Keratinocyte (primary cell): ENCODE measurements around the gene TENM4. TPM values are rescaled to one million over a fixed set of nuclear protein-coding genes. Genes with fewer than 3 reads are reported as not detected.

Experiments used
- DNase-seq: peaks from one replicate; pipeline ENCODE4 v3.0.0-alpha.2; 2011; ENCODE audit warnings: low read depth, missing footprints, low spot score
- FAIRE-seq: peaks from 2 replicates; lab custom pipeline; 2011; peaks lifted over from hg19 to GRCh38; lab: Jason Lieb, UNC
- H2AFZ ChIP-seq: 2 replicates; pipeline ENCODE4 v1.6.0; 2012; ENCODE audit warnings: low read length, control low read depth, inconsistent platforms; ENCODE audit not compliant: control insufficient read depth
- H3K27ac ChIP-seq: 2 replicates; pipeline ENCODE4 v1.5.1; 2011; ENCODE audit warnings: low read length; ENCODE audit not compliant: control insufficient read depth, insufficient read depth
- H3K27me3 ChIP-seq: 3 replicates; pipeline ENCODE4 v1.6.0; 2011; ENCODE audit warnings: low read length; ENCODE audit not compliant: control insufficient read depth, insufficient read depth; ENCODE audit errors: extremely low read depth
- H3K36me3 ChIP-seq, 2 experiments: 2 replicates in 1 of 2; 3 replicates in 1 of 2; pipeline ENCODE4 v1.5.1; 2011; ENCODE audit warnings: low read length in 2 of 2, mild to moderate bottlenecking in 1 of 2; ENCODE audit not compliant: control insufficient read depth in 2 of 2, insufficient read depth in 2 of 2; ENCODE audit errors: extremely low read depth in 1 of 2
- H3K4me1 ChIP-seq: 3 replicates; pipeline ENCODE4 v1.5.1; 2011; ENCODE audit warnings: low read length; ENCODE audit not compliant: control insufficient read depth, insufficient read depth; ENCODE audit errors: extremely low read depth
- H3K4me2 ChIP-seq: 3 replicates; pipeline ENCODE4 v1.6.0; 2011; ENCODE audit warnings: low read depth, low read length; ENCODE audit not compliant: control insufficient read depth, insufficient read depth; ENCODE audit errors: extremely low read depth
- H3K4me3 ChIP-seq, 3 experiments: fragments of 200-600 bp in 1 of 3; sonication (generic) in 1 of 3; 2 replicates in 2 of 3; 3 replicates in 1 of 3; pipeline ENCODE4 v1.5.1; 2011 to 2016; ENCODE audit warnings: low read length in 3 of 3, mild to moderate bottlenecking in 3 of 3, control low read depth in 2 of 3, inconsistent platforms in 1 of 3, low read depth in 1 of 3, mixed read lengths in 1 of 3, mixed run types in 1 of 3, moderate library complexity in 1 of 3; ENCODE audit not compliant: control insufficient read depth in 2 of 3, insufficient read depth in 2 of 3; ENCODE audit errors: extremely low read depth in 1 of 3
- H3K79me2 ChIP-seq: 2 replicates; pipeline ENCODE4 v1.6.0; 2012; ENCODE audit warnings: low read length; ENCODE audit not compliant: control insufficient read depth, insufficient read depth
- H3K9ac ChIP-seq: 3 replicates; pipeline ENCODE4 v1.6.0; 2011; ENCODE audit warnings: low read length; ENCODE audit not compliant: control insufficient read depth, insufficient read depth; ENCODE audit errors: extremely low read depth
- H3K9me1 ChIP-seq: 3 replicates; pipeline ENCODE4 v1.6.0; 2011; ENCODE audit warnings: low read length; ENCODE audit not compliant: control insufficient read depth, insufficient read depth; ENCODE audit errors: extremely low read depth
- H3K9me3 ChIP-seq: 2 replicates; pipeline ENCODE4 v1.5.1; 2012; ENCODE audit warnings: low read depth, low read length; ENCODE audit not compliant: control insufficient read depth
- H4K20me1 ChIP-seq: 3 replicates; pipeline ENCODE4 v1.6.0; 2011; ENCODE audit warnings: low read length; ENCODE audit not compliant: control insufficient read depth, insufficient read depth; ENCODE audit errors: extremely low read depth
- CTCF ChIP-seq, 3 experiments: IDR thresholded peaks in 1 of 3; conservative IDR thresholded peaks in 1 of 3; optimal IDR thresholded peaks in 1 of 3; 2 replicates in 2 of 3; 3 replicates in 1 of 3; pipeline versions ENCODE3 to v1.5.1; 2011; ENCODE audit warnings: low read length in 3 of 3, mild to moderate bottlenecking in 3 of 3, moderate library complexity in 2 of 3, control low read depth in 1 of 3, inconsistent platforms in 1 of 3; ENCODE audit not compliant: insufficient read depth in 2 of 3; ENCODE audit errors: extremely low read depth in 1 of 3
- EZH2 ChIP-seq: IDR thresholded peaks from one replicate; pipeline ENCODE4 v1.6.1; 2012; ENCODE audit warnings: inconsistent platforms, mild to moderate bottlenecking, low read length, moderate library complexity
- dilution Hi-C: fragments of 300-500 bp; cut with MboI; formaldehyde crosslinking; loops from one replicate; pipeline ENCODE4 v1.7.0; 2020; ENCODE audit warnings: low sequenced_read_pairs; ENCODE audit not compliant: extremely low pct_ligation_motif_present
- polyA plus RNA-seq, 5 experiments: library from polyadenylated mRNA; depleted of rRNA in 3 of 5; stranded (reverse) in 3 of 5; stranded (forward) in 1 of 5; unstranded in 1 of 5; fragments of >200 nt; gene quantifications; 1 replicate in 1 of 5; 2 replicates in 3 of 5; 3 replicates in 1 of 5; pipeline versions ENCODE4 v1.2.1 to v1.2.3, GENCODE V29; 2011 to 2012; ENCODE audit warnings: missing spikeins in 2 of 5, low read depth in 1 of 5, low replicate concordance in 1 of 5

Gene TENM4
- polyA plus RNA-seq, 1 donor (not counting 4 experiments of a cell fraction or from before 2014, with no cell fraction given), result 3.5 TPM

- DNase-seq (no peak), FAIRE-seq (no peak)
- Histone ChIP-seq H3K9me1 (no peaks in the 10 kb centered on the region), H3K4me1 (peaks cover 26% of the 10 kb centered on the region), H3K9me3 (no peaks in the 10 kb centered on the region), H3K27ac (no peak overlapping the region), H2AFZ (no peak overlapping the region), H3K27me3 (no peaks in the 10 kb centered on the region), H3K4me3 (no peak overlapping the region), H4K20me1 (no peaks in the 10 kb centered on the region), H3K36me3 (no peaks in the 10 kb centered on the region), H3K79me2 (no peaks in the 10 kb centered on the region), H3K9ac (no peak overlapping the region), H3K4me2 (no peak overlapping the region)
- dilution Hi-C loops, result no loop called here
- TF ChIP-seq CTCF (optimal IDR thresholded peaks at IDR 0.05 in 1 of 3, IDR thresholded peaks at IDR 0.05 in 1 of 3, conservative IDR thresholded peaks at IDR 0.05 in 1 of 3; ENCODE audit: extremely low read depth in 1 of 3, insufficient read depth in 2 of 3, low read length in 3 of 3), result peak in 1 of 3 experiments; percentile 32
- TF ChIP-seq EZH2, result no peak
Observed at GRCh38 chr11:79159657-79160450, 281.0 kb downstream of the TENM4 start.

GRCh38 chr11:79157738-79158137, 283.1 kb downstream of the TENM4 start:
- H4K20me1 ChIP-seq, result no peaks in the 10 kb centered on the region
- no peaks in the 10 kb centered on the region for H3K9me3 ChIP-seq
- H3K4me1 ChIP-seq, result peaks cover 26% of the 10 kb centered on the region
- no peaks in the 10 kb centered on the region for H3K9me1 ChIP-seq
- no peak for DNase-seq
- no peak overlapping the region for H3K9ac ChIP-seq
- no peak overlapping the region for H3K27ac ChIP-seq
- no peaks in the 10 kb centered on the region for H3K27me3 ChIP-seq
- TF ChIP-seq EZH2 (no peak), CTCF (optimal IDR thresholded peaks at IDR 0.05 in 1 of 3, IDR thresholded peaks at IDR 0.05 in 1 of 3, conservative IDR thresholded peaks at IDR 0.05 in 1 of 3; ENCODE audit: extremely low read depth in 1 of 3, insufficient read depth in 2 of 3, low read length in 3 of 3) (no peak)
- peak; percentile 94 for FAIRE-seq
- H3K4me2 ChIP-seq, result peak overlapping the region; percentile 39
- no peak overlapping the region for H2AFZ ChIP-seq
- no peaks in the 10 kb centered on the region for H3K79me2 ChIP-seq
- H3K4me3 ChIP-seq, result no peak overlapping the region
- dilution Hi-C loops, result no loop called here
- no peaks in the 10 kb centered on the region for H3K36me3 ChIP-seq
